Lower leg skin (tissue), 4 donors: ENCODE measurements around the gene TAS1R2. TPM values are rescaled to one million over a fixed set of nuclear protein-coding genes. Genes with fewer than 3 reads are reported as not detected.

Experiments
- DNase-seq, 2 donors: peaks; one replicate each; pipeline ENCODE4 v3.0.0-alpha.2; 2019; ENCODE audit warnings: low spot score in 2 of 2
- H3K4me3 ChIP-seq: fragments of 200-600 bp; sonication (generic); 2 replicates; pipeline ENCODE4 v1.5.1; 2017; ENCODE audit warnings: mild to moderate bottlenecking, low read depth; ENCODE audit not compliant: poor library complexity, severe bottlenecking
- POLR2A ChIP-seq, 2 donors: fragments of 450-650 bp; IDR thresholded peaks; one replicate each; pipeline ENCODE4 v1.6.1; 2016 to 2017; ENCODE audit warnings: antibody characterized with exemption in 2 of 2, mild to moderate bottlenecking in 1 of 2, moderate library complexity in 1 of 2
- WGBS, 2 donors: methylation state at CpG; one replicate each; pipeline ENCODE4 v1.1.5; 2018; 5-methylcytosine and 5-hydroxymethylcytosine counted together
- intact Hi-C: fragments of 100-400 bp; cut with DNase I; formaldehyde crosslinking; loops from one replicate; pipeline ENCODE4 v1.15.0; 2023; ENCODE audit warnings: low total_unique reads
- total RNA-seq, 4 donors: library from RNA; depleted of rRNA; stranded (reverse); fragments of >200 nt; gene quantifications; one replicate each; pipeline ENCODE4 v1.1.0, GENCODE V29; 2016
- TF ChIP-seq, protein P1 (sequence below), 3 donors: fragments of 450-650 bp; IDR thresholded peaks; one replicate each; pipeline ENCODE4 v1.5.1; 2016; ENCODE audit warnings: antibody characterized with exemption in 3 of 3, mild to moderate bottlenecking in 3 of 3, moderate library complexity in 2 of 3

Gene TAS1R2
- total RNA-seq, 4 donors from 2014 or later: 0.38 TPM; not detected in 3

DNA sequence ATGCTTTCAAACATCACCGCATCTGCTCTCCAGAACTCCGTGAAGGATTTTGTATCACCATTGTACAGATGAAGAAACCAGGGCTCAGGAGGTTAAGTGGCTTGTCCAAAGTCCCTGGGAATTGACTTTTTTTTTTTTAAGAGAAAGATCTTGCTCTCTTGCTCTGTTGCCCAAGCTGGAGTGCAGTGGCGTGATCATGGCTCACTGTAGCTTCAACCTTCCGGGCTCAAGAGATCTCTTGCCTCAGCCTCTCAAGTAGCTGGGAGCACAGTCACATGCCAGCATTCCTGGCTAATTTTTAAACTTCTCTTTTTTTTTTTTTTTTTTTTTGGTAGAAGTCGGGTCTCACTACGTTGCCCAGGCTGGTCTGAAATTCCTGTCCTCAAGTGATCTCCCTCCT lies 6.9 kb upstream of the TAS1R2 start:
- 72% methylated on average over 6 of the region's 6 CpGs for WGBS, 2 donors
- intact Hi-C loops: no loop called here
- no peak for TF ChIP-seq POLR2A (IDR thresholded peaks at IDR 0.05)
- TF ChIP-seq, protein P1, sequence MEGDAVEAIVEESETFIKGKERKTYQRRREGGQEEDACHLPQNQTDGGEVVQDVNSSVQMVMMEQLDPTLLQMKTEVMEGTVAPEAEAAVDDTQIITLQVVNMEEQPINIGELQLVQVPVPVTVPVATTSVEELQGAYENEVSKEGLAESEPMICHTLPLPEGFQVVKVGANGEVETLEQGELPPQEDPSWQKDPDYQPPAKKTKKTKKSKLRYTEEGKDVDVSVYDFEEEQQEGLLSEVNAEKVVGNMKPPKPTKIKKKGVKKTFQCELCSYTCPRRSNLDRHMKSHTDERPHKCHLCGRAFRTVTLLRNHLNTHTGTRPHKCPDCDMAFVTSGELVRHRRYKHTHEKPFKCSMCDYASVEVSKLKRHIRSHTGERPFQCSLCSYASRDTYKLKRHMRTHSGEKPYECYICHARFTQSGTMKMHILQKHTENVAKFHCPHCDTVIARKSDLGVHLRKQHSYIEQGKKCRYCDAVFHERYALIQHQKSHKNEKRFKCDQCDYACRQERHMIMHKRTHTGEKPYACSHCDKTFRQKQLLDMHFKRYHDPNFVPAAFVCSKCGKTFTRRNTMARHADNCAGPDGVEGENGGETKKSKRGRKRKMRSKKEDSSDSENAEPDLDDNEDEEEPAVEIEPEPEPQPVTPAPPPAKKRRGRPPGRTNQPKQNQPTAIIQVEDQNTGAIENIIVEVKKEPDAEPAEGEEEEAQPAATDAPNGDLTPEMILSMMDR (IDR thresholded peaks at IDR 0.05): no peak
- H3K4me3 ChIP-seq: no peak overlapping the region
- DNase-seq: no peak

DNA sequence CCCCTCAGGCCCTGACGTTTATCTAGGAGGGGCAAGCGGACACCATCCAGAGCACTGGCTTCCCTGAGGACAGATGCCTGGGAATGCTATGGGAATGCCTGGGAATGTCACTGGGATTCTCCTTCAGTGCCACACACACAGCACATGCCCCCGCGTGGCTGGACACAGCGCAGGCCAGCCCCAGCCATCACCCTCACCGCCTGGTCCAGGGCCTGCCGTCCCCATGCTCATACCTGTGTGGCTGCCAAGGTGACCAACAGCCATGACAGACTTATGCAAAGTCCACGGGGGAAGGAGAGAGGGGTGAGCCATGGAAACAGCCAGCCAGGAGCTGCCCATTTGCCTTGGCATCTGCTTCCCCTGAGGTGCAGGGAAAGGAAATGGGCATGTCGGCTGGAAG lies 5.7 kb upstream of the TAS1R2 start:
- no peak for DNase-seq
- WGBS, 2 donors: 77 to 85% methylated on average over 8 to 9 of the region's 9 CpGs
- no peak overlapping the region for H3K4me3 ChIP-seq
- TF ChIP-seq POLR2A (IDR thresholded peaks at IDR 0.05): no peak
- TF ChIP-seq, protein P1 (IDR thresholded peaks at IDR 0.05): no peak
- intact Hi-C loops: no loop called here

DNA sequence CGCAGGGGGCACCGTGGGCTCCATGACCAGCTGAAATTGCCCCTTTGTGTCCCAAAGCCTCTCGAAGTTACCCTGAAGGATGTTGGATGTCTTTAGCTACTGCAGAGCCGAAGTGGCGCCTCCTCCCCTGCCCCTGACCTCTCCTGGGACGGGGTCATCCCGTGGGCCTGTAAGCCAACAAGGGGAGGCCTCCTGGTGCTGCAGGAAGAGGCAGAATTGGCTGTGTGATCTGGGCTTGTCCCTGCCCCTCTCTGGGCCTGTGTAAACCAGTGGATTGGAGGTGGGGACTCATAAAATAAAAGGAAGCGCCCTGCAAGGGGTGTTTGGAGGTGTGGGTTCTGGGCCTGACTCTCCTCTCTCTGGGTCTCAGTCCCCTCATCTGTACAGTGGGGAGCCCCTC lies 2.1 kb upstream of the TAS1R2 start:
- no peak for TF ChIP-seq POLR2A (IDR thresholded peaks at IDR 0.05)
- TF ChIP-seq, protein P1 (IDR thresholded peaks at IDR 0.05): no peak
- 82 to 84% methylated on average over 8 of the region's 8 CpGs for WGBS, 2 donors
- intact Hi-C loops: no loop called here
- DNase-seq: no peak
- H3K4me3 ChIP-seq: no peak overlapping the region

DNA sequence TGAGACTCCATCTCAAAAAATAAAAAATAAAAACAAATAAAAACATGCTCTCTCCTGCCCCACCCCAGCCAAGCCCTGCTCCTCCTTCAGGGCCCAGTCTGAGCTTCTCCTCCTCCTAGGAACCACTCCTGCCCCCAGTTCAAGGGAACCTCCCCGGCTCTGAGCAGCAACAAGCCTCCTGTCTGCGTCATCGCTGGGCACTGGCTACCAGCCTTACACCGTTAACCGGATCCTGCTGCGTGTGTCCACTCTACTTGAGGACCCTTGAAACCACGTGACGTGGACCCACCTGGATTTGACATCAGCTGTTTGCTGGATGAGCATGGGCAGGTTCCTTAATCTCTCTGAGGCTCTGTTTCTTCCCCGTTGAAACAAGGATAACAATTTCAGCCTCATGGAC lies 1.6 kb upstream of the TAS1R2 start:
- no peak for DNase-seq
- TF ChIP-seq, protein P1 (IDR thresholded peaks at IDR 0.05): no peak
- TF ChIP-seq POLR2A (IDR thresholded peaks at IDR 0.05): no peak
- intact Hi-C loops: no loop called here
- H3K4me3 ChIP-seq: no peak overlapping the region
- 75 to 77% methylated on average over 9 of the region's 9 CpGs for WGBS, 2 donors

DNA sequence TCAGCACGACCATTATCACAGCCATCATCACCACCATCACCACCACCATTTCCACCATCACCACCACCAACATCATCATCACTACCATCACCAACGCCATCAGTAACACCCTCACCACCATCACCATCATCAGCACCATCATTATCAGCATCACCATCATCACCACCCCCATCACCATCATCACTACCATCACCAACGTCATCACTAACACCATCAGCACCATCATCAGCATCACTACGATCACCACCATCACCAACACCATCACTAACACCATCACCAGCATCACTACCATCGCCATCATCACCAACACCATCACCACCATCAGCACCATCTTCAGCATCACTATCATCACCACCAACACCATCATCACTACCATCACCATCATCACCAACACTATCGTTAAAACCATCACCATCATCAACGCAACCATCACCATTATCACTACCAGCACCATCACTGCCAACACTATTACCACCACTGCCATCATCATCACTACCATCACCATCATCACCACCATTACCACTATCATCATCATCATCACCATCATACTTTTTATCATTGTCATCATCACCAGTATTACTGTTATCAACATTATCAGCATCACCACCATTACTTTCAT lies 1.3 kb downstream of the TAS1R2 start:
- intact Hi-C loops: no loop called here
- H3K4me3 ChIP-seq: no peak overlapping the region
- DNase-seq: no peak
- TF ChIP-seq, protein P1 (IDR thresholded peaks at IDR 0.05): no peak
- no peak for TF ChIP-seq POLR2A (IDR thresholded peaks at IDR 0.05)
- 91 to 92% methylated on average over 7 of the region's 7 CpGs for WGBS, 2 donors

DNA sequence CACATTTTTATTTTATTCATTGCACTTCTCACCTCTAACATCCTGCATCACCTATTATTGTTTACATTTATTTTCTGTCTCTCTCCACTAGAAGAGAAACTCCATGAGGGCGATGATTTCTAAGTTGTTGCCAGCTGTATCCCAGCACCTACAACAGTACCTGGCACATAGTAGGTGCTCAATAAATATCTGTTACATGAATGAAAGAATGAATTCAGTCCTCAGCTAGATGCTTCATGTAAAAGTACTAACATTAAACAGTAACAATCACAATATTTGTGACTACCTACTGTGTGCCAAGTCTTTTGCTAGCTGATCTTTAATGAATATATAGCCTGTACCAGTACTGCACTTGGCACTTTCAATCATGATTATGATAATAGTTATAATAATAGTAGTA lies 3.0 kb downstream of the TAS1R2 start:
- TF ChIP-seq, protein P1 (IDR thresholded peaks at IDR 0.05): no peak
- TF ChIP-seq POLR2A (IDR thresholded peaks at IDR 0.05): no peak
- no peak for DNase-seq
- intact Hi-C loops: no loop called here
- H3K4me3 ChIP-seq: no peak overlapping the region
- 97 to 100% methylated on average over 1 of the region's 1 CpG for WGBS, 2 donors
